ENCODE data around the gene COL6A2. TPM values are rescaled to one million over a fixed set of nuclear protein-coding genes. Genes with fewer than 3 reads are reported as not detected.

Gene COL6A2
- total RNA-seq, 1 experiment from 2014 or later, result 111 TPM

GRCh38 chr21:46109313-46110221 lies 11.7 kb downstream of the COL6A2 start (continued):
- TF ChIP-seq PRDM15 (CRISPR knock-in tag; IDR thresholded peaks at IDR 0.05) (no peak), HMGA2 (CRISPR knock-in tag; IDR thresholded peaks at IDR 0.05) (no peak), RELA (CRISPR knock-in tag; IDR thresholded peaks at IDR 0.05; ENCODE audit: borderline replicate concordance) (no peak), MYBL2 (CRISPR knock-in tag; IDR thresholded peaks at IDR 0.05) (no peak), ZNF512 (CRISPR knock-in tag; IDR thresholded peaks at IDR 0.05; ENCODE audit: borderline replicate concordance) (no peak), ZSCAN18 (CRISPR knock-in tag; IDR thresholded peaks at IDR 0.05) (no peak), SOX15 (CRISPR knock-in tag; IDR thresholded peaks at IDR 0.05) (no peak), ZNF416 (CRISPR knock-in tag; IDR thresholded peaks at IDR 0.05) (no peak), ATF2 (CRISPR knock-in tag; IDR thresholded peaks at IDR 0.05; ENCODE audit: borderline replicate concordance, low read depth) (no peak), PREB (CRISPR knock-in tag; IDR thresholded peaks at IDR 0.05; ENCODE audit: borderline replicate concordance) (no peak)

- peaks cover 2% of the 10 kb centered on the region; the same call in 1 of the 2 replicates for H3K27me3 Mint-ChIP-seq (ENCODE audit: low read depth)
- DNase-seq (ENCODE audit: low spot score) (peak; percentile 25), ATAC-seq (peak; percentile 69)
- H3K4me3 Mint-ChIP-seq, result no peak overlapping the region
- TF ChIP-seq SOX15 (CRISPR knock-in tag; IDR thresholded peaks at IDR 0.05), result no peak
- TF ChIP-seq PRDM15 (CRISPR knock-in tag; IDR thresholded peaks at IDR 0.05), result 0 out of 2 replicates have a peak, but pooled peaks have one; percentile 9
- ChIA-PET POLR2A (no interaction called here), CTCF (interaction anchor here (0.5 to 2.0 kb wide), 9 partner anchors 13 to 140 kb away, joined by 3 to 13 read pairs (median 4); no protein-coding TSS in a partner anchor)
- peaks cover 62% of the 10 kb centered on the region for H3K36me3 Mint-ChIP-seq
- H3K4me1 Mint-ChIP-seq, result peaks cover 12% of the 10 kb centered on the region
- H3K9me3 Mint-ChIP-seq, result peaks cover 35% of the 10 kb centered on the region
- H3K27ac Mint-ChIP-seq, result no peak overlapping the region
Observed at GRCh38 chr21:46110499-46111192, 12.7 kb downstream of the COL6A2 start.
